GM12891 (cell line): ENCODE results near the gene NCAPH2.

Source experiments
- PAX5 ChIP-seq: IDR thresholded peaks from 2 replicates; pipeline ENCODE4 v1.6.1; 2011; ENCODE audit warnings: low read length, moderate library complexity, mild to moderate bottlenecking; ENCODE audit not compliant: insufficient read depth, severe bottlenecking
- POLR2A ChIP-seq: IDR thresholded peaks from 2 replicates; pipeline ENCODE4 v1.6.1; 2011; ENCODE audit warnings: low read depth, low read length, control low read depth
- POLR2AphosphoS5 ChIP-seq: IDR thresholded peaks from 2 replicates; pipeline ENCODE4 v1.6.1; 2011; ENCODE audit warnings: low read depth, low read length, control low read depth
- POU2F2 ChIP-seq: IDR thresholded peaks from 2 replicates; pipeline ENCODE4 v1.6.1; 2011; ENCODE audit warnings: low read depth, mild to moderate bottlenecking, control low read depth, low read length, moderate library complexity
- SPI1 ChIP-seq: IDR thresholded peaks from 2 replicates; pipeline ENCODE4 v1.6.1; 2011; ENCODE audit warnings: low read depth, low read length, control low read depth
- TAF1 ChIP-seq: IDR thresholded peaks from 2 replicates; pipeline ENCODE4 v1.6.1; 2011; ENCODE audit warnings: low read depth, low read length, control low read depth

- TF ChIP-seq POLR2A (no peak), POLR2AphosphoS5 (no peak), TAF1 (no peak), SPI1 (no peak), POU2F2 (no peak), PAX5 (no peak)
Observed at GRCh38 chr22:50459496-50460140, 48.4 kb upstream of the NCAPH2 start.
